ENCODE results near the gene CLEC3B. TPM values are rescaled to one million over a fixed set of nuclear protein-coding genes. Genes with fewer than 3 reads are reported as not detected.

CLEC3B gene
- total RNA-seq, 1 experiment from 2014 or later = not detected

DNA sequence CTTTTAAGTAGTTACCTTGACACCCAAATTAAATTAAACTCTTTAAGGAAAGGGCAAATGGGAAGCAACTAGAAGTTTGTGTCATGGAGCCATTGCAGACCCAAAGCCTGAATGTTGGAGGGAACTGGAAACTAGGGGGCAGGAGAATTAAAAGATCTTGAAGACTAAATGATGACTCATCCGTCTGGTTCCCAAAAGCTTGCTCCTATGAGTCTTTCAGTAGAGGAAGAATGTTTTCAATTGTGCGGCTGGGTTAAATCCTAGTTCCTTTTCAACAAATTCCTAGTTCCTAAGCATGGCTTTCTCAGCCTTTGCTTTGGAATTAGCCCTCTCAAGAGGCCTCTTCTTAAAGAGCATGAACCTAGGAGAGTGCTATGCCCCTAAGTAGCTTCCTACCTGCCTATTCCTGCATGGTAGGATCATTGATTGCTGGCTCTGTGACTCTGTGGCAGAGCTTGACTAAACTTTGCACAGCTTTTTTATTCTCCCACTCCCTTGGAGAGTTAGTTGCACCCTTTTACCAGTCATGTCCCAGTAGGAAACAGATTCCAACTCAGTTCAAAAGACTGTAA lies 17.7 kb downstream of the CLEC3B start:
- Histone ChIP-seq H3K4me3 (ENCODE audit: low read depth in 2 of 2, low read length in 2 of 2) (no peak overlapping the region), H3K36me3 (ENCODE audit: control insufficient read depth, insufficient read depth, low read length) (no peaks in the 10 kb centered on the region), H3K27ac (ENCODE audit: low read length) (no peak overlapping the region), H3K27me3 (ENCODE audit: control insufficient read depth, insufficient read depth, low read length) (no peaks in the 10 kb centered on the region), H3K4me1 (ENCODE audit: control insufficient read depth, insufficient read depth, low read length) (no peaks in the 10 kb centered on the region), H3K9me3 (ENCODE audit: control insufficient read depth, insufficient read depth, low read depth, low read length) (no peaks in the 10 kb centered on the region)
- POLR2A ChIA-PET = no interaction called here
- no peak for ATAC-seq
- BruUV-seq (replicated peaks) = no TSS peak
- DNase-seq (ENCODE audit: low read depth, low spot score) = no peak
- in situ Hi-C loops (cut with HindIII; ENCODE audit: low pct_unique_long_range_greater_than_20kb, low sequenced_read_pairs) = no loop called here
- no peak for TF ChIP-seq POLR2AphosphoS5 (IDR thresholded peaks at IDR 0.05; ENCODE audit: low read depth, low read length)
- TF ChIP-seq, protein P1, sequence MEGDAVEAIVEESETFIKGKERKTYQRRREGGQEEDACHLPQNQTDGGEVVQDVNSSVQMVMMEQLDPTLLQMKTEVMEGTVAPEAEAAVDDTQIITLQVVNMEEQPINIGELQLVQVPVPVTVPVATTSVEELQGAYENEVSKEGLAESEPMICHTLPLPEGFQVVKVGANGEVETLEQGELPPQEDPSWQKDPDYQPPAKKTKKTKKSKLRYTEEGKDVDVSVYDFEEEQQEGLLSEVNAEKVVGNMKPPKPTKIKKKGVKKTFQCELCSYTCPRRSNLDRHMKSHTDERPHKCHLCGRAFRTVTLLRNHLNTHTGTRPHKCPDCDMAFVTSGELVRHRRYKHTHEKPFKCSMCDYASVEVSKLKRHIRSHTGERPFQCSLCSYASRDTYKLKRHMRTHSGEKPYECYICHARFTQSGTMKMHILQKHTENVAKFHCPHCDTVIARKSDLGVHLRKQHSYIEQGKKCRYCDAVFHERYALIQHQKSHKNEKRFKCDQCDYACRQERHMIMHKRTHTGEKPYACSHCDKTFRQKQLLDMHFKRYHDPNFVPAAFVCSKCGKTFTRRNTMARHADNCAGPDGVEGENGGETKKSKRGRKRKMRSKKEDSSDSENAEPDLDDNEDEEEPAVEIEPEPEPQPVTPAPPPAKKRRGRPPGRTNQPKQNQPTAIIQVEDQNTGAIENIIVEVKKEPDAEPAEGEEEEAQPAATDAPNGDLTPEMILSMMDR (IDR thresholded peaks at IDR 0.05) = no peak
- TF ChIP-seq SIN3A (IDR thresholded peaks at IDR 0.05; ENCODE audit: borderline replicate concordance, insufficient read depth, low read depth, low read length) = no peak
- TF ChIP-seq, protein P2, sequence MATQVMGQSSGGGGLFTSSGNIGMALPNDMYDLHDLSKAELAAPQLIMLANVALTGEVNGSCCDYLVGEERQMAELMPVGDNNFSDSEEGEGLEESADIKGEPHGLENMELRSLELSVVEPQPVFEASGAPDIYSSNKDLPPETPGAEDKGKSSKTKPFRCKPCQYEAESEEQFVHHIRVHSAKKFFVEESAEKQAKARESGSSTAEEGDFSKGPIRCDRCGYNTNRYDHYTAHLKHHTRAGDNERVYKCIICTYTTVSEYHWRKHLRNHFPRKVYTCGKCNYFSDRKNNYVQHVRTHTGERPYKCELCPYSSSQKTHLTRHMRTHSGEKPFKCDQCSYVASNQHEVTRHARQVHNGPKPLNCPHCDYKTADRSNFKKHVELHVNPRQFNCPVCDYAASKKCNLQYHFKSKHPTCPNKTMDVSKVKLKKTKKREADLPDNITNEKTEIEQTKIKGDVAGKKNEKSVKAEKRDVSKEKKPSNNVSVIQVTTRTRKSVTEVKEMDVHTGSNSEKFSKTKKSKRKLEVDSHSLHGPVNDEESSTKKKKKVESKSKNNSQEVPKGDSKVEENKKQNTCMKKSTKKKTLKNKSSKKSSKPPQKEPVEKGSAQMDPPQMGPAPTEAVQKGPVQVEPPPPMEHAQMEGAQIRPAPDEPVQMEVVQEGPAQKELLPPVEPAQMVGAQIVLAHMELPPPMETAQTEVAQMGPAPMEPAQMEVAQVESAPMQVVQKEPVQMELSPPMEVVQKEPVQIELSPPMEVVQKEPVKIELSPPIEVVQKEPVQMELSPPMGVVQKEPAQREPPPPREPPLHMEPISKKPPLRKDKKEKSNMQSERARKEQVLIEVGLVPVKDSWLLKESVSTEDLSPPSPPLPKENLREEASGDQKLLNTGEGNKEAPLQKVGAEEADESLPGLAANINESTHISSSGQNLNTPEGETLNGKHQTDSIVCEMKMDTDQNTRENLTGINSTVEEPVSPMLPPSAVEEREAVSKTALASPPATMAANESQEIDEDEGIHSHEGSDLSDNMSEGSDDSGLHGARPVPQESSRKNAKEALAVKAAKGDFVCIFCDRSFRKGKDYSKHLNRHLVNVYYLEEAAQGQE (IDR thresholded peaks at IDR 0.05; ENCODE audit: insufficient read depth in 1 of 2, low read depth in 2 of 2, low read length in 1 of 2) = no peak
- TF ChIP-seq TCF7L2 (IDR thresholded peaks at IDR 0.05; ENCODE audit: low read depth, low read length) = no peak
- CTCF ChIA-PET = interaction anchor here (1.5 kb wide), 1 partner anchor 166 kb away, joined by 6 read pairs; no protein-coding TSS in a partner anchor
- intact Hi-C loops (cut with micrococcal nuclease; ENCODE audit: unreplicated experiment) = loop anchor here (5.0 kb wide), 1 partner anchor 453 kb away; no protein-coding TSS in a partner anchor

DNA sequence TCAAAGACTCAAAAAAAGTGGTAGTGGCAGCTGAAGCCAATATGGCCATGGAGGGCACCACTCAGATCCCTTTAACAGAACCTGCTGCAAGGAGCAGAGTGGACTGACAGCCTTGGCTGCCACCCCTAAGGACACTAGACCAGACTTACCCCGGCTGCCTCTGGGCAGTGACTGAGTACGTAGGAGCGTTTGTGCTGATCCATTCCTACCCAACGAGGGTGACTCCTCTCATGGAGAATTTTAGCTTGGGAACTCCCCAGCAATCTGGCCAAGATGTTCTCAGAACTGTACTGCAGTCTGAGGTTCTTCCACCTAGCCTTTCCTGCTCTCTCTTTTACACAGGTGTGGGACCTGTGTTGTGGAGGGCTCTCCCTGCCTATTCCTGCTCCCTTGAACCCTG lies 22.1 kb downstream of the CLEC3B start:
- DNase-seq (ENCODE audit: low read depth, low spot score) (no peak), ATAC-seq (no peak)
- no peaks in the 10 kb centered on the region for H3K9me3 ChIP-seq (ENCODE audit: control insufficient read depth, insufficient read depth, low read depth, low read length)
- no peaks in the 10 kb centered on the region for H3K27me3 ChIP-seq (ENCODE audit: control insufficient read depth, insufficient read depth, low read length)
- POLR2A ChIA-PET = no interaction called here
- in situ Hi-C loops (cut with HindIII; ENCODE audit: low pct_unique_long_range_greater_than_20kb, low sequenced_read_pairs) = no loop called here
- no peaks in the 10 kb centered on the region for H3K4me1 ChIP-seq (ENCODE audit: control insufficient read depth, insufficient read depth, low read length)
- intact Hi-C loops (cut with micrococcal nuclease; ENCODE audit: unreplicated experiment) = no loop called here
- no peaks in the 10 kb centered on the region for H3K36me3 ChIP-seq (ENCODE audit: control insufficient read depth, insufficient read depth, low read length)
- CTCF ChIA-PET = no interaction called here
- no peak overlapping the region for H3K27ac ChIP-seq (ENCODE audit: low read length)
- TF ChIP-seq TCF7L2 (IDR thresholded peaks at IDR 0.05; ENCODE audit: low read depth, low read length) = no peak
- TF ChIP-seq POLR2AphosphoS5 (IDR thresholded peaks at IDR 0.05; ENCODE audit: low read depth, low read length) = no peak
- TF ChIP-seq, protein P2 (IDR thresholded peaks at IDR 0.05; ENCODE audit: insufficient read depth in 1 of 2, low read depth in 2 of 2, low read length in 1 of 2) = no peak
- TF ChIP-seq, protein P1 (IDR thresholded peaks at IDR 0.05) = no peak
- no peak for TF ChIP-seq SIN3A (IDR thresholded peaks at IDR 0.05; ENCODE audit: borderline replicate concordance, insufficient read depth, low read depth, low read length)
- BruUV-seq (replicated peaks) = no TSS peak
- no peak overlapping the region for H3K4me3 ChIP-seq (ENCODE audit: low read depth in 2 of 2, low read length in 2 of 2)

Data from Panc1 (cell line).